D341Med (cell line): Measurements from ENCODE around the gene KCNJ4.
"Not testable (repeated sequence)": the region's sequence is repeated elsewhere in the genome, so short reads cannot be mapped to it uniquely, and the experiment has no call there.

Experiments used
- DNase-seq: peaks from one replicate; pipeline ENCODE4 v3.0.0; 2012; ENCODE audit warnings: low spot score

The KCNJ4 gene

GRCh38 chr22:38412435-38413084, 42.4 kb downstream of the KCNJ4 start:
- peak; percentile 85 for DNase-seq

- DNase-seq: no peak
These were observed 44.0 kb downstream of the KCNJ4 start for GRCh38 chr22:38411016-38411415.

DNA sequence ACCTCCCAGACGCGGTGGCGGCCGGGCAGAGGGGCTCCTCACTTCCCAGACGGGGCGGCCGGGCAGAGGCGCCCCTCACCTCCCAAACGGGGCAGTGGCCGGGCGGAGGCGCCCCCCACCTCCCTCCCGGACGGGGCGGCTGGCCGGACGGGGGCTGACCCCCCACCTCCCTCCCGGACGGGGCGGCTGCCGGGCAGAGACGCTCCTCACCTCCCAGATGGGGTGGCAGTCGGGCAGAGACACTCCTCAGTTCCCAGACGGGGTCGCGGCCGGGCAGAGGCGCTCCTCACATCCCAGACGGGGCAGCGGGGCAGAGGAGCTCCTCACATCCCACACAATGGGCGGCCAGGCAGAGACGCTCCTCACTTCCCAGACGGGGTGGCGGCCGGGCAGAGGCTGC, 45.1 kb downstream of the KCNJ4 start:
- DNase-seq: not testable (repeated sequence)

DNA sequence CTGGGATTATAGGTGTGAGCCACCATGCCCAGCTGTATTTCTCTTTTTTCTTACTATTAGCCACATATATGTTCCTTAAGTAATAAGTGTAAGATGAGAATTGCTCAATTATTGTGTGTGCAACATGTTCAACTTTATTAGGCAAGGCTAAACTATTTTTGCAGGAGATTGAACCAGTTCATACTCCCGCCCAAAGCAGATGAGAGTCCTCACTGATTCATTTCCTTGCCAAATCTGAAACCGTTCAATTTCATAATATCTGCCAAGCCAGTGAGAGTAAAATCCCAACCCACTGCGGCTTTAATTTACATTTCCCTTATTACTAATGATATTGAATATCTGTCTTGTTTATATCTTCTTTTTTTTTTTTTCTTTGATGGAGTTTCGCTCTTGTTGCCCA, 48.4 kb downstream of the KCNJ4 start:
- DNase-seq: no peak

DNA sequence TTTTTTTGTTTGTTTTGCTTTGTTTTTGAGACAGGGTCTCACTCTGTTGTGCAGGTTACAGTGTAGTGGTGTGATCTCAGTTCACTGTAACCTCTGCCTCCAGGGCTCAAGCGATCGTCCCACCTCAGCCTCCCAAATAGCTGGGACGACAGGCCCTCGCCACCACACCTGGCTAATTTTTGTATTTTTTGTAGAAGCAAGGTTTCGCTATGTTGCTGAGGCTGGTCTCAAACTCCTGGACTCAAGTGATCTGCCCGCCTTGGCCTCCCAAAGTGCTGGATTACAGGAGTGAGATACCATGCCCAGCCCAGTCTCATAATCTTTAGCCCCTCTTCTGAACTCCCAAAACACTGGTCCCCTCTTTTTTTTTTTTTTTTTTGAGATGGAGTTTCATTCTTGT, 50.6 kb downstream of the KCNJ4 start:
- no peak for DNase-seq

GRCh38 chr22:38403812-38404211, 51.2 kb downstream of the KCNJ4 start:
- DNase-seq: peak; percentile 25

DNA sequence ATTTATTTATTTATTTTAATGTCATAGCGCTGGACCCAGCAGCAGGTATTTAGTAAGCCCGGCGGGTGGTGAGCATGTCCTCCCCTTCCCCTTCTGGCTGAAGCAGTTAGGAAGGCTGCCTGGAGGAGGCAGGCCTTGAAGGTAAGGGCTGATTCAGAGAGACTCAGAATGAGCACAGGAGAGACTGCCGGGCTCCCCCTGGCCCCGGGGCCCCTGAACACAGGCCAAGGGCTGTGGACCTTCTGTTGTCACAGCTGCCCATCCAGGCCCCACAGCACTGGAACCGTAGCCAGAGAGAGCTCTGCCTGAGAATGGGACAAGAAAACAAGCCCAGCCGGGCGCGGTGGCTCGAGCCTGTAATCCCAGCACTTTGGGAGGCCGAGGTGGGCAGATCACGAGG, 52.8 kb downstream of the KCNJ4 start:
- no peak for DNase-seq

DNA sequence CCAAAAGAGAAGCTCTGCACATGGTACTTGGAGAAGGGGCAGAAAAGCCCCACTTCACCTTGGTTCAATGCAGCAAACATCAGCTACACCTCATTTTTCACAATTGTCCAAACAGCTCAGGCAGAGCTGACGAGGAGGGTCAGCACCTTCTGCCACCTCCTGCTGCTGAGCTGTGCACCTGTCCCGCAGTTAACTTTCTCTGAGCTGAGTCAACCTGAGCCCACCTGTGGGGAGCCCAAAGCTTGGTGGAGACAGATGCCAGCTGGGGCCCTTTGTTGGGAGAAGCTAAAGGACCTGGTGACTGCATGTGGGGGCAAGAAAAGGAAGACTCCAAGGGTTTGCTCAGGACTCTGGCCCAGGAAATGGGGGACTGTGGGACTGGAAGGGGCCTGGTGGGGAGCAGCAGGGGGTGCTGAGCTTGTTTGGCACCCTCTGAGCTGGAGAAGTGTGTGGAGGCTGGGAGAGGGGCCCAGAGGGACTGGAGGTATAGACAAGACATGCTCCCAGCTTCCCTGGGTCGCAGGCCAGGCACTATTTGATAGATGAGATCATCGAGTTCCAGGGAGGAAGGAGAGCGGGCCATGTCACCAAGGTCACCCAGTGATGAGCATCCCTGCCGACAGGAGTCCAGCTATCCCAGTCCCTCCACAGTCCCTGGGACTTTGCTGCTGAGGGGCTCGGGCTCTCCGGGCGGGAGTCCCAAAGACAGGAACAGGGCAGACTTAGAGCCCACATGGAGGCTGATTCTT, 53.5 kb downstream of the KCNJ4 start:
- DNase-seq: peak; percentile 18

- not testable (repeated sequence) for DNase-seq
These were observed 54.7 kb downstream of the KCNJ4 start for GRCh38 chr22:38400256-38400655.

GRCh38 chr22:38398609-38399461, 56.2 kb downstream of the KCNJ4 start:
- peak; percentile 92 for DNase-seq

DNA sequence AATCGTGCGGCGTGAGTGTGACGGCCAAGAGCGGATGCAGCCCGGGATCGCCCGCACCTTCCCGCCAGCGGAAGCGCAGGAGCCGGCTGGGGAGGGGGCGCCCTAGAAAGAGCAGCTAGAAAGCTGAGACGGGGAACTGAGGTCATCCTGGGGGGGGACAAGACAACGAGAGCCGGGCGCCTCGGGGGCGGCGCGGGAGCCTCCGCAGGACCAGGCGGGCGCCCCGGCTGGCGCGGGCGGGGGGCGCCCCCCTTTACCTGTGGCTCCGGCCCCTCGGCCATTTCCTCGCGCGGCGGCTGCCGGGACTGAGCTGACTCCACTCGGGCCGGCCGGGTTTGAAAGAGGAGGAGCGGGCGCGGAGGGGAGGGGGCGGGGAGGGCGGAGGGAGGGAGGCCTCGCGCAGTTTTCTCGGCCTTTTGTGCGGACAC, 56.8 kb downstream of the KCNJ4 start:
- DNase-seq: peak; percentile 83

- DNase-seq: peak; percentile 53
These were observed 57.6 kb downstream of the KCNJ4 start for GRCh38 chr22:38397189-38398085.

GRCh38 chr22:38396440-38397069, 58.4 kb downstream of the KCNJ4 start:
- DNase-seq: not testable (repeated sequence)

GRCh38 chr22:38395944-38396343, 59.1 kb downstream of the KCNJ4 start:
- not testable (repeated sequence) for DNase-seq

DNA sequence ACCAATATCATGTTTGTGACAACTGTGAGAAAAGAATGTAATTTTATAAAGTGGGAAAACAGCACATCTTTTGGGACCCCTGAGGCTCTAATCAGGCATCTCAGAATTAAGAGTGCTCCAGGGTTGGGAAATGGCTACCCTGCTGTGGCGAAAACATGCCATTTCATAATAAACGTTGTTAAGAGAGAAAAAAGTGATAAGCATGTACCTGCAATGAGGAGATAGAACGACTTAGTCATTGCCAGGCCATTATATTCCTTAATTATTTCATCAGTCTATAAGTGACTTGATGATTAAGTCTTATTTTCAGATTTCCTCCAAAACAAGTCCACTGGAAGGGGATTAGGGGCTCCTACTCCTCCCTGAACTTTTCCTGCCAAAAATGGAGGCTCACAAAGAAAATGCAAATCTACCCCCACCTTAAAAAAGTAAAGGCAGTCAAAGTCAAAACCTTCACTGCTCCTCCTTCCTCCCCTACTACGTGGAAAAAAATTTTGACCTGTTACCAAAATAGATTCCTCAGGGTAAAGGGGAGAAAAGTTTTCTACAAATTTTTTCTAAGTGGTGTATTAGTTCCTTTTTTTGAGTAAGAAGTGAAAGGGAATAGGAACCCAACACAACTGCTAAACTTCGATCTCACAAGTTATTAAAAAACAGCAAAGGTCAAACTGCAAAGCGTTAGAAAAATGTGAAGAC, 59.9 kb downstream of the KCNJ4 start:
- DNase-seq: not testable (repeated sequence)

DNA sequence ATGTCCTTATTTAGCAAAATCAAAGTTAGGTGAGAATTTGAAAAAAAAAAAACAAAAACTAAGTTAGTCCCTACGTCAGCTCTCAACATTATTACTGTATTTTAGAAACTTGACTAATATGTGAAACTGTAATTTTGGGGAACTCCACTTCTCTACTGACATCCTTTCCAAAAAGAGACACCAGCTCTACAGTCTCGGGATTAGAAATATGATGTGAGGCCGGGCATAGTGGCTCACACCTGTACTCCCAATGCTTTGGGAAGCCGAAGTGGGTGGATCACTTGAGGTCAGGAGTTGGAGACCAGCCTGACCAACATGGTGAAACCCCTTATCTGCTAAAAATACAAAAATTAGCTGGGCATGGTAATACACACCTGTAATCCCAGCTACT, 65.6 kb downstream of the KCNJ4 start:
- DNase-seq: not testable (repeated sequence)

DNA sequence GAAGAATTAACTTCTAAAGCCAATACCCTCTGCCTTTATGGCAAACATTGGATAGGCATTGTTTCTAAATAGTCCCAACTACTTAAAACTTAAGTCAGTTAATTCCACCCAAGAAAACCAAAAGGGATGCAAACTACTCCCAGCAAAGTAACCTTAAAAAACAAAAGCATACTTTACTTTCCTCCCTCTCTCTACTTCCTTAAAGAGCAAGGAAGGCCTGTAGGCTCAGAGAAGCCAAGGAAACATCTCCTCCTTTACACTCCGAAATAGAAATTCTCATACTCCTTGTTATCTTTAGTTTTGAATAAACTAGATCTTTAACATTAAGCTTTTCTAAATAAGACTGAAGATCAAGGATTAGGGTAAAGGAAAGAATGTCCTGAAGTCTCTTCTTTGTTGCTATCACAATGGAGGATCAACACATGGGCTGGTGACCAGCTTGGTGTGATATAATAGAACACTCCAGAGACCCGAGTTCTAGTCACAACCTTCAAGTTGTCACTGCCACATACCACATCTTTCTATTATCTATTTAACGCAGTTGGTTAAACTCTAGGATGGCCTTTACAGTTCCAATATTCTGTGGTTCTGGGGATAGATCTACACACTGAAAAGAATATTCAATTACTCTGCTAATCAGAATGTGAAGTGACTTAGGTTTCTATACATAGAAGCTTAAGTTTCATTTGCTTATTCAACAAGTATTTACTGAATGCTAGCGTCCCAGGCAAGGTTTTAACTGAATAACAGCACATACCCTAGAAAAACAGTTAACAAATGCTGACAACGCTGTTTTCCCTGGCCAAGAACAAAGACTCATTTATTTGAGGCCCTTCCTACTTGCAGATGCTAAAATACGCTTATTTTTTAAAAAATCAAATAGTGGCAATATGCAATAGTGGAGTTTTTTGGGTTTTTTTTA, 66.2 kb downstream of the KCNJ4 start:
- DNase-seq: not testable (repeated sequence)

DNA sequence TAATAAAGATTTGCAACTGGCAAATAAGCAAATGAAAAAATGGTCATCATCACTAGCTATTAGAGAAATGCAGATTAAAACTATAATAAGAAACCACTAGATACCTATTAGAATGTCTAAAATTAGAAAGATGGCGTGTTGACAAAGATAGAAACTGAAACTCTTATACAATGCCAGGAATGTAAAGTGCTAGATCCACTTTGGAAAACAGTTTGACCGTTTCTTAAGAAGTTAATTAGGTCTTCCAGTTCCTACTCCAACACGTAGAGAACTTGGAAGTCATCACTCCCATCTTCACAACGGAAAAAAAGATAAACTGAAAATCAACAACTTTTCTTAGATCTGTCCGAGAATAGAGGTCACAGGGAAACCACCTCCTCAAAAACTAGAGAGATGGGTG, 68.1 kb downstream of the KCNJ4 start:
- not testable (repeated sequence) for DNase-seq

DNA sequence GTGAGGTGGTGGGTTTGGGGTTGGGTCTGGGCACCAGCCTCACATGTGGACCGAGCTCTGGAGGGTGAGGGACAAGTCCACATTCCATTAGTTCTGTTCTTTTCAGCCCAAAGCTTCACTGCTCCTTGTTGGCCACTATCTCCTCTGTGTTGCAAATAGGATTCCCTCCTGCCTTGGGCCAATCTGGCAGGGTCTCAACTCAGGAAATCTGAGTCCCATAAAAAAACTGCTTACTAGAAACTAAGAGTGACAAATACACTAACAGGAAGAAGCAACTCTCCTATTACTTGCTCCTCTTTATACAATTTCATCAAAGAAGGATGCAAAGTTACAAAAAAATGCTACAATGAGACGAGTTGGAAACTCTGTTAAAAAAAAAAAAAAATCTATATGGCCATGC, 71.6 kb downstream of the KCNJ4 start:
- DNase-seq: no peak
